Gastrocnemius medialis (tissue), 4 donors: ENCODE data around the gene ZNF784. TPM values are rescaled to one million over a fixed set of nuclear protein-coding genes. Genes with fewer than 3 reads are reported as not detected.

ENCODE experiments used
- ATAC-seq, 2 donors: fragments of 150-250 bp; one replicate each; pipeline ENCODE4 v1.9.1; 2016
- DNase-seq, 2 donors: peaks; one replicate each; pipeline ENCODE4 v3.0.0-alpha.2; 2019
- H3K27ac ChIP-seq, 4 donors: fragments of 200-600 bp; sonication (generic); 1 replicate in 1 of 4; 2 replicates in 3 of 4; pipeline ENCODE4 v1.5.1; 2016 to 2018; ENCODE audit warnings: mild to moderate bottlenecking in 2 of 4, moderate library complexity in 1 of 4
- H3K27me3 ChIP-seq, 3 donors: fragments of 200-600 bp; sonication (generic) in 2 of 3; 1 replicate in 1 of 3; 2 replicates in 2 of 3; pipeline versions ENCODE4 v1.5.1 to v1.6.0; 2016 to 2019; ENCODE audit warnings: mild to moderate bottlenecking in 1 of 3, moderate library complexity in 1 of 3
- H3K36me3 ChIP-seq, 2 donors: fragments of 200-600 bp; sonication (generic) in 1 of 2; one replicate each; pipeline ENCODE4 v1.5.1; 2017 to 2018
- H3K4me1 ChIP-seq, 2 donors: fragments of 200-600 bp; sonication (generic) in 1 of 2; one replicate each; pipeline ENCODE4 v1.5.1; 2016 to 2017; ENCODE audit warnings: mild to moderate bottlenecking in 2 of 2
- H3K4me3 ChIP-seq, 4 donors: fragments of 200-600 bp; sonication (generic) in 3 of 4; 1 replicate in 1 of 4; 2 replicates in 3 of 4; pipeline ENCODE4 v1.5.1; 2016 to 2019; ENCODE audit warnings: mild to moderate bottlenecking in 2 of 4
- H3K9me3 ChIP-seq, 3 donors: fragments of 200-600 bp; sonication (generic) in 2 of 3; 1 replicate in 1 of 3; 2 replicates in 2 of 3; pipeline ENCODE4 v1.5.1; 2016 to 2019
- CTCF ChIP-seq, 5 experiments: fragments of 450-650 bp in 3 of 5; fragments of 200-600 bp in 2 of 5; sonication (generic) in 2 of 5; IDR thresholded peaks in 4 of 5; conservative IDR thresholded peaks in 1 of 5; 1 replicate in 4 of 5; 2 replicates in 1 of 5; pipeline ENCODE4 v1.5.1; 2016 to 2019; ENCODE audit warnings: antibody characterized with exemption in 5 of 5, mild to moderate bottlenecking in 3 of 5, moderate library complexity in 3 of 5
- POLR2A ChIP-seq, 2 donors: fragments of 450-650 bp; IDR thresholded peaks; one replicate each; pipeline ENCODE4 v1.6.1; 2017; ENCODE audit warnings: antibody characterized with exemption in 2 of 2, mild to moderate bottlenecking in 2 of 2, moderate library complexity in 2 of 2
- in situ Hi-C, 4 donors: fragments of 200-750 bp; cut with MboI; loops; one replicate each; pipeline versions ENCODE4 v1.15.0 to v1.8.0; 2017; ENCODE audit warnings: low sequenced_read_pairs in 4 of 4
- intact Hi-C: fragments of 100-400 bp; cut with DNase I; formaldehyde crosslinking; loops from one replicate; pipeline ENCODE4 v1.15.1; 2023; ENCODE audit warnings: low total_unique reads
- total RNA-seq, 4 donors: library from RNA; depleted of rRNA; stranded (reverse); fragments of >200 nt; gene quantifications; one replicate each; pipeline versions ENCODE4 v1.1.0 to v1.2.3, GENCODE V29; 2016

The ZNF784 gene
- total RNA-seq, 4 donors from 2014 or later = 6.0 to 10.0 (median 8.2) TPM

GRCh38 chr19:55591555-55591954 is 32.8 kb downstream of the ZNF784 start:
- intact Hi-C loops = no loop called here
- ATAC-seq = no peak
- no peak for DNase-seq
- Histone ChIP-seq H3K4me3 (no peak overlapping the region), H3K27ac (no peak overlapping the region), H3K9me3 (no peaks in the 10 kb centered on the region), H3K4me1 (peaks cover 21 to 24% of the 10 kb centered on the region in 2 donors), H3K27me3 (peaks cover 0 to under 1% (median 0%) of the 10 kb centered on the region in 3 donors), H3K36me3 (peaks cover 0 to 16% of the 10 kb centered on the region in 2 donors)
- in situ Hi-C loops = no loop called here
- TF ChIP-seq POLR2A (IDR thresholded peaks at IDR 0.05) = no peak
- no peak for TF ChIP-seq CTCF (IDR thresholded peaks at IDR 0.05 in 4 of 5, conservative IDR thresholded peaks at IDR 0.05 in 1 of 5)

GRCh38 chr19:55590617-55591016 is 33.7 kb downstream of the ZNF784 start:
- H3K27ac ChIP-seq = no peak overlapping the region

GRCh38 chr19:55590109-55590508 is 34.3 kb downstream of the ZNF784 start:
- Histone ChIP-seq H3K27ac (no peak overlapping the region), H3K4me1 (peaks cover 20 to 23% of the 10 kb centered on the region in 2 donors), H3K36me3 (peaks cover 0 to 5% of the 10 kb centered on the region in 2 donors), H3K4me3 (no peak overlapping the region), H3K27me3 (peaks cover 3 to 11% (median 6%) of the 10 kb centered on the region in 3 donors), H3K9me3 (no peaks in the 10 kb centered on the region)
- ATAC-seq (no peak), DNase-seq (no peak)
- TF ChIP-seq CTCF (IDR thresholded peaks at IDR 0.05 in 4 of 5, conservative IDR thresholded peaks at IDR 0.05 in 1 of 5) (no peak), POLR2A (IDR thresholded peaks at IDR 0.05) (no peak)
- intact Hi-C loops (no loop called here), in situ Hi-C loops (no loop called here)

More at GRCh38 chr19:55590617-55591016, 33.7 kb downstream of the ZNF784 start:
- peaks cover 3 to 9% (median 6%) of the 10 kb centered on the region in 3 donors for H3K27me3 ChIP-seq
- TF ChIP-seq CTCF (IDR thresholded peaks at IDR 0.05 in 4 of 5, conservative IDR thresholded peaks at IDR 0.05 in 1 of 5) (no peak), POLR2A (IDR thresholded peaks at IDR 0.05) (no peak)
- in situ Hi-C loops = no loop called here
- no peaks in the 10 kb centered on the region for H3K9me3 ChIP-seq
- DNase-seq (no peak), ATAC-seq (no peak)
- H3K4me1 ChIP-seq = peaks cover 23 to 27% of the 10 kb centered on the region in 2 donors
- H3K4me3 ChIP-seq = no peak overlapping the region
- peaks cover 0 to 8% of the 10 kb centered on the region in 2 donors for H3K36me3 ChIP-seq
- intact Hi-C loops = no loop called here

GRCh38 chr19:55588738-55589137 is 35.6 kb downstream of the ZNF784 start:
- DNase-seq (no peak), ATAC-seq (no peak)
- intact Hi-C loops = loop anchor here (5.0 kb wide), 1 partner anchor 81 kb away; no protein-coding TSS in a partner anchor
- Histone ChIP-seq H3K9me3 (no peaks in the 10 kb centered on the region), H3K4me1 (peaks cover 18 to 20% of the 10 kb centered on the region in 2 donors), H3K36me3 (peaks cover 0 to 5% of the 10 kb centered on the region in 2 donors), H3K27ac (no peak overlapping the region), H3K27me3 (peaks cover 3 to 11% (median 6%) of the 10 kb centered on the region in 3 donors), H3K4me3 (no peak overlapping the region)
- in situ Hi-C loops = loop anchor here in 2 of 4 donors (10.0 kb wide), 2 partner anchors 46 to 74 kb away; no protein-coding TSS in a partner anchor
- TF ChIP-seq POLR2A (IDR thresholded peaks at IDR 0.05) (no peak), CTCF (IDR thresholded peaks at IDR 0.05 in 4 of 5, conservative IDR thresholded peaks at IDR 0.05 in 1 of 5) (no peak)
